ENCODE data around the gene NAA10. TPM values are rescaled to one million over a fixed set of nuclear protein-coding genes. Genes with fewer than 3 reads are reported as not detected.
A peak's percentile ranks its signal among the peaks of the same experiment; 100 is the strongest.

The NAA10 gene
- total and polyA plus RNA-seq, 7 donors = 57.4 to 128 (median 84.7) TPM

DNA sequence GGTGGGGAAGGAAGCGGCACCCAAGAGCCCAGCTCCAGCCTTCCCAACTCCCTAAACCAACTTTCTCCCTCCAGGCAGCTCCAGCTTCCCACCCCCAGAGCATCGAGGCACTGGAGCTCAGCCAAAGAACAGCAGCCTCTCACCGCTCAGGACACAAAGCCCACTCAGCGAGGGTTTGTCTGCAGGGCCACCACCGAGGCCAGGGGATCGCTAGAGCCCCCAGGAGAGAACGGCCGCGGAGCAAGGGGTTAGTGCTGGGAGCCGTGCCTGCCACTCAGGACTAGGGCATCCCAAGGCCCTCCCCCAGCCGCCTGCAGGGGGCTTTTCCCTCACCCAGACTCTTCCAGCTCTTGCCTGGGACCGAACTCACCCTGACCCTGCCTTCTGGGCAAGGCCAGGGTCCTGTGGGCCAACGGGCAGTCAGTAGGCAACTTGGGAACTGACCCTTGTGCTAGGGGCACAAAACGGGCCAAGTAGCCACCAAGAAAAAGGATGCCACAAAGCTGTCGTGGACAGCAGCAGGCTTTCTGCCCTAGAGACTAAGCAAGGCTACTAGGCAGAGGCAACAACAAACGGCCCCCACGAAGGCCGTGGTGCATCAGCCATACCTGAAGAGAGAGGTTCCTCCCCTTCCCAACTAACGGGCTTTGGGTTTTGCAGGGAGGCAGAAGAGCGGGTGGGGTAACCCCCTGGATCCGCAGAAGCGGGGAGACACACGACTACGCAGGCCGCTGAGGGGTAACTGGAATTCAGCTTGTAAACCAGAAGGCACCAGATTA lies 34.5 kb upstream of the NAA10 start:
- peak overlapping the region; percentile 55 to 78 (median 74) for H3K4me3 ChIP-seq
- peaks cover 0 to 54% (median 49%) of the 10 kb centered on the region in 4 donors for H3K4me1 ChIP-seq
- TF ChIP-seq EP300 (IDR thresholded peaks at IDR 0.05) (no peak), POLR2AphosphoS5 (IDR thresholded peaks at IDR 0.05) (no peak), POLR2A (IDR thresholded peaks at IDR 0.05) (no peak)
- TF ChIP-seq, protein P1, sequence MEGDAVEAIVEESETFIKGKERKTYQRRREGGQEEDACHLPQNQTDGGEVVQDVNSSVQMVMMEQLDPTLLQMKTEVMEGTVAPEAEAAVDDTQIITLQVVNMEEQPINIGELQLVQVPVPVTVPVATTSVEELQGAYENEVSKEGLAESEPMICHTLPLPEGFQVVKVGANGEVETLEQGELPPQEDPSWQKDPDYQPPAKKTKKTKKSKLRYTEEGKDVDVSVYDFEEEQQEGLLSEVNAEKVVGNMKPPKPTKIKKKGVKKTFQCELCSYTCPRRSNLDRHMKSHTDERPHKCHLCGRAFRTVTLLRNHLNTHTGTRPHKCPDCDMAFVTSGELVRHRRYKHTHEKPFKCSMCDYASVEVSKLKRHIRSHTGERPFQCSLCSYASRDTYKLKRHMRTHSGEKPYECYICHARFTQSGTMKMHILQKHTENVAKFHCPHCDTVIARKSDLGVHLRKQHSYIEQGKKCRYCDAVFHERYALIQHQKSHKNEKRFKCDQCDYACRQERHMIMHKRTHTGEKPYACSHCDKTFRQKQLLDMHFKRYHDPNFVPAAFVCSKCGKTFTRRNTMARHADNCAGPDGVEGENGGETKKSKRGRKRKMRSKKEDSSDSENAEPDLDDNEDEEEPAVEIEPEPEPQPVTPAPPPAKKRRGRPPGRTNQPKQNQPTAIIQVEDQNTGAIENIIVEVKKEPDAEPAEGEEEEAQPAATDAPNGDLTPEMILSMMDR (IDR thresholded peaks at IDR 0.05) = no peak
- DNase-seq = peak; percentile 70
- no peaks in the 10 kb centered on the region for H3K9me3 ChIP-seq
- intact Hi-C loops (cut with DNase I) = no loop called here
- WGBS, 2 donors = 9 to 29% methylated on average over 25 of the region's 25 CpGs
- H3K36me3 ChIP-seq = no peaks in the 10 kb centered on the region
- H3K27me3 ChIP-seq = peaks cover 0 to 5% (median 0%) of the 10 kb centered on the region in 3 donors
- peak overlapping the region; percentile 97 to 98 (median 98) for H3K27ac ChIP-seq

DNA sequence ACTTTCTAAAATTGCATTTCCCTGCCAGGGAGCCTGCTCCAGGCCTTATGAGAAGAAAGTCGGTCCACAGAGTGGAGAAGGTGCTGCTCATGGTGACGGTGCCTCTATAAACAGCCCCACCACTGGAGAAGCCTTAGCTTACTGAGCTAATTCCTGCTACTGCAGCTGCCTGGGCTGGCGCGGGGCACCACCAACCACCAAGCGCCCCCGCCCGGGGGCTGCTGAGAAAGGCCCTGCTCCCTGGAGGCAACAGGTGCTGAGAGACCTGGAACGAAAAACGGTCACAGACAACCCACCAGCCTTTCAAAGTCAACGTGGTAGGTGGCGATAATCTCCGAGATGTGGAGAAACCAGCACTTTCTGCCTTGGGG lies 33.9 kb upstream of the NAA10 start:
- peak overlapping the region; percentile 97 to 98 (median 98) for H3K27ac ChIP-seq
- WGBS, 2 donors = 16 to 26% methylated on average over 12 of the region's 12 CpGs
- H3K36me3 ChIP-seq = peaks cover 0 to 3% (median 0%) of the 10 kb centered on the region in 4 donors
- peaks cover 0 to 49% (median 43%) of the 10 kb centered on the region in 4 donors for H3K4me1 ChIP-seq
- H3K9me3 ChIP-seq = no peaks in the 10 kb centered on the region
- H3K4me3 ChIP-seq = peak overlapping the region; percentile 55 to 78 (median 74)
- DNase-seq = peak; percentile 65
- peaks cover 0 to 5% (median 0%) of the 10 kb centered on the region in 3 donors for H3K27me3 ChIP-seq
- TF ChIP-seq POLR2A (IDR thresholded peaks at IDR 0.05) (no peak), POLR2AphosphoS5 (IDR thresholded peaks at IDR 0.05) (peak in 1 of 4 donors; percentile 5), EP300 (IDR thresholded peaks at IDR 0.05) (no peak)
- TF ChIP-seq, protein P1 (IDR thresholded peaks at IDR 0.05) = no peak
- intact Hi-C loops (cut with DNase I) = no loop called here

DNA sequence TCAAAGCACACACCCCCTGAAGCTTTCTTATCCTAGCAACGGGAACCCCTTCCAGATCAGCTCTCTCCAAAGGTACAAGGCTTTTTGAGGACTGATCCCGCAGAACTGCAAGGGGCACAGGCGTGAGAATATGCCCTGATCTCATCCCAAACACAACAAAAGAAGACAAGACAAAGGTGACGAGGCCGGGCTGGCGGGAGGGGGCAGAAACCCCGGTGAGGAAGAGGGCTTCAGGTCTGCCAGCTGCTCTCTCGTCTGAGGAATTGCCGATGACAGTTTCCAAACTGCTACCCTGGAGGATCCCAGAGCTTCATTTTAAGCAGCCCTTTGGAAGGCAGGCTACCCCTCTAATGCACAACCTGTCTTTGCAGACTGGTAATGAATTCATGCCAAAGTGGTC lies 33.4 kb upstream of the NAA10 start:
- H3K27ac ChIP-seq = peak overlapping the region; percentile 97 to 98 (median 98)

DNA sequence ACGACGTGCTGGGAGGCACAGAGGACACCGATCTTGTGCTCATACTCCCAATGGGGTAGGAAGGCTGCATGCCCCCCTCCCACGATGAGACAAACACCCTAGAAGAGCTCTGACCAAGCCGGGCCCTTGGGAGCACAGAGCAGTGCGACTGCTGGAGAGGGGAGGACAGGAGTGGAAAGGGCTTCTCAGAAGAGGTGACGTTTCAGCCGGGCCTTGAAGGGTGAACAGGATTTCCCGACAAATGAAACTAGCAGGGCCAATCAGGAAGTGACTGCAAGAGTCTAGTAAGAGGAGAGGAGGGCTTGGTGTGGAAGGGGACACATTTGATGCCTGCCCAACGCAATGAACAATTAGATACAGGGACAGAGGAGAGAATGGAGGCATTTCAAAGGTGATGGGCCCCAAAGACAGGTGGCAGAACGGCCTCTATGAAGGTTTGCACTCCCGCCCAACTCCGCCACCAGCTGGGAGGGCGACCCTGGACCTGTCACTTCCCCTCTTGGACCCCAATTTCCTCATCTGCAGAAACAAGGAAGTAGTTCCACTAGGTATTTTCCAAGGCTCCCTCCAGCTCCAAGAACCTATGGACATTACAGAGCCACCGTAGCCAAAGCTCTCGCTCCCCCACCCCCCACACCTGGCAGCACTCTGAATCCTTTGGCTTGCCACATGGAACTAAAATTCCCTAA lies 32.8 kb upstream of the NAA10 start:
- 38 to 58% methylated on average over 16 of the region's 16 CpGs for WGBS, 2 donors
- peaks cover 0 to 11% (median 5%) of the 10 kb centered on the region in 4 donors for H3K36me3 ChIP-seq
- TF ChIP-seq POLR2A (IDR thresholded peaks at IDR 0.05) = no peak
- peaks cover 0 to 42% (median 37%) of the 10 kb centered on the region in 4 donors for H3K4me1 ChIP-seq
- intact Hi-C loops (cut with DNase I) = no loop called here
- peak overlapping the region in 2 of 4 donors; percentile 73 to 75 for H3K4me3 ChIP-seq
- no peaks in the 10 kb centered on the region for H3K9me3 ChIP-seq
- DNase-seq = no peak
- peaks cover 0 to 5% (median 0%) of the 10 kb centered on the region in 3 donors for H3K27me3 ChIP-seq
- H3K27ac ChIP-seq = peak overlapping the region; percentile 97 to 98 (median 98)

More for the DNA sequence above, 33.4 kb upstream of the NAA10 start:
- peaks cover 0 to 44% (median 38%) of the 10 kb centered on the region in 4 donors for H3K4me1 ChIP-seq
- 43 to 64% methylated on average over 9 of the region's 9 CpGs for WGBS, 2 donors
- no peaks in the 10 kb centered on the region for H3K9me3 ChIP-seq
- DNase-seq = no peak
- peaks cover 0 to 5% (median 2%) of the 10 kb centered on the region in 4 donors for H3K36me3 ChIP-seq
- intact Hi-C loops (cut with DNase I) = no loop called here
- peaks cover 0 to 5% (median 0%) of the 10 kb centered on the region in 3 donors for H3K27me3 ChIP-seq
- TF ChIP-seq, protein P1 (IDR thresholded peaks at IDR 0.05) = no peak
- TF ChIP-seq POLR2A (IDR thresholded peaks at IDR 0.05) (no peak), EP300 (IDR thresholded peaks at IDR 0.05) (no peak), POLR2AphosphoS5 (IDR thresholded peaks at IDR 0.05) (no peak)
- peak overlapping the region in 3 of 4 donors; percentile 73 to 78 (median 75) for H3K4me3 ChIP-seq
